Fibroblast of the aortic adventitia (primary cell): Measurements from ENCODE around the gene SCN2A. TPM values are rescaled to one million over a fixed set of nuclear protein-coding genes. Genes with fewer than 3 reads are reported as not detected.

Experiments used
- DNase-seq: peaks from one replicate; pipeline ENCODE4 v3.0.0-alpha.2; 2010; ENCODE audit warnings: low read depth
- H3K4me3 ChIP-seq: 2 replicates; pipeline ENCODE4 v1.5.1; 2011; ENCODE audit warnings: low read depth, mild to moderate bottlenecking, control low read depth, low read length, moderate library complexity
- CTCF ChIP-seq: IDR thresholded peaks from 2 replicates; pipeline ENCODE4 v1.5.1; 2011; ENCODE audit warnings: mild to moderate bottlenecking, low read length, control low read depth, inconsistent platforms; ENCODE audit not compliant: insufficient read depth
- total RNA-seq: library from RNA; depleted of rRNA; stranded (reverse); fragments of >200 nt; gene quantifications from 2 replicates; pipeline ENCODE4 v1.2.3, GENCODE V29; 2012; ENCODE audit warnings: low replicate concordance

The SCN2A gene
- total RNA-seq, 1 donor = 16.7 TPM

GRCh38 chr2:165224941-165225340 lies 14.3 kb upstream of the SCN2A start:
- DNase-seq = no peak
- TF ChIP-seq CTCF = no peak
- H3K4me3 ChIP-seq = no peak overlapping the region

- H3K4me3 ChIP-seq = no peak overlapping the region
- no peak for DNase-seq
- no peak for TF ChIP-seq CTCF
Observed at GRCh38 chr2:165227571-165227970, 11.6 kb upstream of the SCN2A start.

GRCh38 chr2:165237056-165237455 lies 2.2 kb upstream of the SCN2A start:
- H3K4me3 ChIP-seq = no peak overlapping the region
- no peak for DNase-seq
- TF ChIP-seq CTCF = no peak

- H3K4me3 ChIP-seq = no peak overlapping the region
- DNase-seq = peak; percentile 56
Observed at GRCh38 chr2:165238295-165238694, 919 bp upstream of the SCN2A start.

GRCh38 chr2:165239856-165240515 lies 772 bp downstream of the SCN2A start:
- TF ChIP-seq CTCF = no peak
- no peak for DNase-seq
- H3K4me3 ChIP-seq = no peak overlapping the region

More at GRCh38 chr2:165238295-165238694, 919 bp upstream of the SCN2A start:
- no peak for TF ChIP-seq CTCF

GRCh38 chr2:165240916-165241315 lies 1.7 kb downstream of the SCN2A start:
- no peak for DNase-seq
- H3K4me3 ChIP-seq = no peak overlapping the region
- no peak for TF ChIP-seq CTCF
